ENCODE data around the gene TMEM59L.

- TF ChIP-seq FOXK2 (IDR thresholded peaks at IDR 0.05) = no peak
- no peak for TF ChIP-seq FOXM1 (IDR thresholded peaks at IDR 0.05; ENCODE audit: borderline replicate concordance)
- no peak for TF ChIP-seq ZNF384 (IDR thresholded peaks at IDR 0.05)
- peak; percentile 97 for TF ChIP-seq ELF4 (IDR thresholded peaks at IDR 0.05)
- no peak for TF ChIP-seq NFRKB (IDR thresholded peaks at IDR 0.05)
- no peak for TF ChIP-seq FOXA1 (IDR thresholded peaks at IDR 0.05)
Observed at GRCh38 chr19:18571564-18572344, 40.9 kb upstream of the TMEM59L start, which contains the start of gene UBA52.
